Renal cortex interstitium (tissue), 11 donors: ENCODE results near the gene ADAMTS1. TPM values are rescaled to one million over a fixed set of nuclear protein-coding genes. Genes with fewer than 3 reads are reported as not detected.

Experiments used
- DNase-seq, 11 donors: peaks; one replicate each; pipeline ENCODE4 v3.0.0-alpha.2; 2013; ENCODE audit warnings: low read depth in 9 of 11, low spot score in 4 of 11; ENCODE audit errors: extremely low read depth in 1 of 11
- polyA plus RNA-seq, 3 donors: library from polyadenylated mRNA; unstranded; fragments of 120-200 nt; gene quantifications; one replicate each; pipeline ENCODE4 v1.2.1, GENCODE V29; 2013; ENCODE audit not compliant: insufficient read length in 3 of 3

Gene ADAMTS1
- polyA plus RNA-seq, 3 donors = 94.8 to 98.9 (median 98.2) TPM

GRCh38 chr21:26833460-26833939 is 11.7 kb downstream of the ADAMTS1 start:
- no peak for DNase-seq

- no peak for DNase-seq
Measured at GRCh38 chr21:26833011-26833410, 12.2 kb downstream of the ADAMTS1 start.

GRCh38 chr21:26832546-26832945 is 12.7 kb downstream of the ADAMTS1 start:
- no peak for DNase-seq

GRCh38 chr21:26826801-26827200 is 18.4 kb downstream of the ADAMTS1 start:
- DNase-seq = no peak

GRCh38 chr21:26820509-26820908 is 24.7 kb downstream of the ADAMTS1 start:
- no peak for DNase-seq

- no peak for DNase-seq
Measured at GRCh38 chr21:26819740-26820324, 25.4 kb downstream of the ADAMTS1 start.

GRCh38 chr21:26818906-26819305 is 26.3 kb downstream of the ADAMTS1 start:
- DNase-seq = no peak

- no peak for DNase-seq
Measured at GRCh38 chr21:26815197-26815596, 30.0 kb downstream of the ADAMTS1 start.

GRCh38 chr21:26814386-26814785 is 30.8 kb downstream of the ADAMTS1 start:
- DNase-seq = no peak

GRCh38 chr21:26813426-26813998 is 31.7 kb downstream of the ADAMTS1 start:
- DNase-seq = no peak

GRCh38 chr21:26812173-26812572 is 33.0 kb downstream of the ADAMTS1 start:
- DNase-seq = no peak

GRCh38 chr21:26811482-26811881 is 33.7 kb downstream of the ADAMTS1 start:
- DNase-seq = no peak

GRCh38 chr21:26810676-26811415 is 34.4 kb downstream of the ADAMTS1 start:
- DNase-seq = no peak

- no peak for DNase-seq
Measured at GRCh38 chr21:26810266-26810665, 34.9 kb downstream of the ADAMTS1 start.

- no peak for DNase-seq
Measured at GRCh38 chr21:26809745-26810144, 35.5 kb downstream of the ADAMTS1 start.

- no peak for DNase-seq
Measured at GRCh38 chr21:26806801-26807295, 38.4 kb downstream of the ADAMTS1 start.

GRCh38 chr21:26804895-26805609 is 40.2 kb downstream of the ADAMTS1 start:
- no peak for DNase-seq

GRCh38 chr21:26801498-26801897 is 43.7 kb downstream of the ADAMTS1 start:
- DNase-seq = no peak

GRCh38 chr21:26800970-26801431 is 44.2 kb downstream of the ADAMTS1 start:
- DNase-seq = no peak
